Tibial artery (tissue), 4 donors: ENCODE data around the gene ADAM10.
A peak's percentile ranks its signal among the peaks of the same experiment; 100 is the strongest.

Source experiments
- DNase-seq, 2 donors: peaks; one replicate each; pipeline ENCODE4 v3.0.0-alpha.2; 2019
- H3K27ac ChIP-seq, 2 donors: fragments of 200-600 bp; sonication (generic) in 1 of 2; 1 replicate in 1 of 2; 2 replicates in 1 of 2; pipeline ENCODE4 v1.5.1; 2018 to 2019; ENCODE audit warnings: mild to moderate bottlenecking in 1 of 2
- H3K27me3 ChIP-seq, 2 donors: fragments of 200-600 bp; sonication (generic) in 1 of 2; one replicate each; pipeline versions ENCODE4 v1.5.1 to v1.6.0; 2016 to 2019
- H3K36me3 ChIP-seq, 3 donors: fragments of 200-600 bp; sonication (generic) in 2 of 3; one replicate each; pipeline ENCODE4 v1.5.1; 2016 to 2019; ENCODE audit warnings: mild to moderate bottlenecking in 2 of 3
- H3K4me1 ChIP-seq, 4 donors: fragments of 200-600 bp; sonication (generic) in 2 of 4; 1 replicate in 3 of 4; 2 replicates in 1 of 4; pipeline ENCODE4 v1.5.1; 2016 to 2019
- H3K4me3 ChIP-seq, 2 donors: fragments of 200-600 bp; sonication (generic) in 1 of 2; 1 replicate in 1 of 2; 2 replicates in 1 of 2; pipeline ENCODE4 v1.5.1; 2018 to 2019; ENCODE audit warnings: mild to moderate bottlenecking in 2 of 2
- H3K9me3 ChIP-seq, 3 donors: fragments of 200-600 bp; sonication (generic) in 1 of 3; one replicate each; pipeline ENCODE4 v1.5.1; 2016 to 2019
- intact Hi-C: fragments of 100-400 bp; cut with DNase I; formaldehyde crosslinking; loops from one replicate; pipeline ENCODE4 v1.15.0; 2023; ENCODE audit warnings: low total_unique reads
- TF ChIP-seq, protein P1 (sequence below), 2 experiments: fragments of 200-600 bp in 1 of 2; fragments of 450-650 bp in 1 of 2; IDR thresholded peaks; one replicate each; pipeline ENCODE4 v1.5.1; 2017 to 2019; ENCODE audit warnings: antibody characterized with exemption in 2 of 2, mild to moderate bottlenecking in 1 of 2, moderate library complexity in 1 of 2

The ADAM10 gene

DNA sequence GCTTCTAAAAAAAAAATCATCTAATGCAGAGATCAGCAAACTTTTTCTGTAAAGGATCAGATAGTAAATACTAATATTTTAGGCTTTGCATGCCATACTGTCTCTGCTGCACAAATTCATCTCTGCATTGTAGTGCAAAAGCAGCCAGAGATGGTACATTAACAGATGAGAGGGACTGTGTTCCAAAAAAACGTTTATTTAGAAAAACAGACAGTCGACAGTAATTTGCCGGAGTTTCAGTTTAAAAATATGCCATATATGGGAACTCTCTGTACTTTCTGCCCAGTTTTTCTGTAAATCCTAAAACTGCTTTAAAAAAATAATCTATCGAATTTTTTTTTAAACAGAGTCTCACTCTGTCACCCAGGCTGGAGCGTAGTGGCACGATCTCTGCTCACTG lies 35.8 kb upstream of the ADAM10 start:
- Histone ChIP-seq H3K27ac (no peak overlapping the region), H3K4me1 (peaks cover 0 to 19% (median 0%) of the 10 kb centered on the region in 4 donors), H3K36me3 (peaks cover 0 to 6% (median 4%) of the 10 kb centered on the region in 3 donors), H3K4me3 (no peak overlapping the region), H3K9me3 (no peaks in the 10 kb centered on the region), H3K27me3 (no peaks in the 10 kb centered on the region)
- TF ChIP-seq, protein P1, sequence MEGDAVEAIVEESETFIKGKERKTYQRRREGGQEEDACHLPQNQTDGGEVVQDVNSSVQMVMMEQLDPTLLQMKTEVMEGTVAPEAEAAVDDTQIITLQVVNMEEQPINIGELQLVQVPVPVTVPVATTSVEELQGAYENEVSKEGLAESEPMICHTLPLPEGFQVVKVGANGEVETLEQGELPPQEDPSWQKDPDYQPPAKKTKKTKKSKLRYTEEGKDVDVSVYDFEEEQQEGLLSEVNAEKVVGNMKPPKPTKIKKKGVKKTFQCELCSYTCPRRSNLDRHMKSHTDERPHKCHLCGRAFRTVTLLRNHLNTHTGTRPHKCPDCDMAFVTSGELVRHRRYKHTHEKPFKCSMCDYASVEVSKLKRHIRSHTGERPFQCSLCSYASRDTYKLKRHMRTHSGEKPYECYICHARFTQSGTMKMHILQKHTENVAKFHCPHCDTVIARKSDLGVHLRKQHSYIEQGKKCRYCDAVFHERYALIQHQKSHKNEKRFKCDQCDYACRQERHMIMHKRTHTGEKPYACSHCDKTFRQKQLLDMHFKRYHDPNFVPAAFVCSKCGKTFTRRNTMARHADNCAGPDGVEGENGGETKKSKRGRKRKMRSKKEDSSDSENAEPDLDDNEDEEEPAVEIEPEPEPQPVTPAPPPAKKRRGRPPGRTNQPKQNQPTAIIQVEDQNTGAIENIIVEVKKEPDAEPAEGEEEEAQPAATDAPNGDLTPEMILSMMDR (IDR thresholded peaks at IDR 0.05), result no peak
- intact Hi-C loops, result no loop called here
- DNase-seq, result no peak

DNA sequence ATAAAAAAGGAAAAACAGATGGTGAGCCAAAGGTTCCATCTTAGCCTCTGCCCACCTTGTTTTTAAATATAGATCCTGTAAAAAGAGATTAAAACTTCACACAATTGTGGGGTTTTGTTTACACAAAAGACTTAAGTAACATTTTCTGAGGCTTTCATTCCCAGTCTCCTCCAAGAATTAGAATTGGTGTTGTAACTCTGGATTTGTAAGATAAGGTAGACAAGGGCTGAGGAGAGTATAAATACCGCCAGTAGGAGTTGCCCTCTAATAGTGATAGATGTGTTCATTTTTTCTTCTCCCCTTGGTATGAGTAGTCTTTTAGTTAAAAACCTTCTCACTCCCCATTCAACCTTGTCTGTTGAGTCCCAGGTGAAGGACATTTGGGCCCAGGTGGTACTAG lies 30.0 kb upstream of the ADAM10 start:
- intact Hi-C loops, result no loop called here
- no peak overlapping the region for H3K4me3 ChIP-seq
- no peaks in the 10 kb centered on the region for H3K9me3 ChIP-seq
- TF ChIP-seq, protein P1 (IDR thresholded peaks at IDR 0.05), result no peak
- no peaks in the 10 kb centered on the region for H3K27me3 ChIP-seq
- H3K27ac ChIP-seq, result no peak overlapping the region
- DNase-seq, result no peak
- peaks cover 0 to 43% (median under 1%) of the 10 kb centered on the region in 4 donors for H3K4me1 ChIP-seq
- H3K36me3 ChIP-seq, result no peaks in the 10 kb centered on the region

DNA sequence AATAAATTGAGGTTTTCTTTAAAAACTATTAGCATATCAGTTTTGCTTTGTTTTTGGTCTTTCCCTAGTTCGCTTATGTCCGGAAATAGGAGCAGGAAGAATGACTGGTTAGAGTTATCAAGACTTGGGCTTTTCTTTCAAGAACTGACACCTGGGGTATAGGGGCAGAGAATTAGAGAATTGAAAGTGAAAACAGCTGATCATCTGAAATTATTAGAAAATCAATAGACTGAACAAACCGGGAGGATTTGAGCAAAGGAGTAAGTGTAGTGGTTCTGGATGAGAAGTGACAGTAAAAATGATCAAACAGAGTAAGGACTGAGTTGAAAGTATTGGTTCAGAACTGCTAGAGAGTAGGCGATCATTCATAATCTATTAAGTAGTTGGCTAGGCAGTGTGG lies 27.6 kb upstream of the ADAM10 start:
- Histone ChIP-seq H3K9me3 (no peaks in the 10 kb centered on the region), H3K4me1 (peaks cover 0 to 55% (median 10%) of the 10 kb centered on the region in 4 donors), H3K27ac (no peak overlapping the region), H3K27me3 (no peaks in the 10 kb centered on the region), H3K36me3 (no peaks in the 10 kb centered on the region), H3K4me3 (no peak overlapping the region)
- DNase-seq, result no peak
- TF ChIP-seq, protein P1 (IDR thresholded peaks at IDR 0.05), result no peak
- intact Hi-C loops, result no loop called here

DNA sequence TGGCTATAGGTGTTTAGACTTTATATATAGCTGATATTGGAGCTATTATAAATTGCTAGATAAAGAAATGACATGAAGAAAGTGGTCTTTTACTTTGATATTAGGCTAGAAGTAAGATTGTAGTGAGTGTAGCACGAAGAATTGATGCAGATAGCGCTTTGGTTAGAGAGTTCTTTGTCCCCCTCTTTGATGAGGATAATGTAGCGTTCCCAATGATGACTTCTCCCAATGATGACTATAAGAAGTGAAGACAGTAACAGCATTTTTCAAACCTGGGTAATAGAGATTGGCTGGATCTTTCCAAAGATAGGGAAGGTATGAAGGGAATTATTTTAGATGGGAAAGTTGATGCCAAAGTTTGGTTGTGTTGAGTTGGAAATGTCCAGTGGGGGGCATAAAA lies 25.9 kb upstream of the ADAM10 start:
- intact Hi-C loops, result no loop called here

DNA sequence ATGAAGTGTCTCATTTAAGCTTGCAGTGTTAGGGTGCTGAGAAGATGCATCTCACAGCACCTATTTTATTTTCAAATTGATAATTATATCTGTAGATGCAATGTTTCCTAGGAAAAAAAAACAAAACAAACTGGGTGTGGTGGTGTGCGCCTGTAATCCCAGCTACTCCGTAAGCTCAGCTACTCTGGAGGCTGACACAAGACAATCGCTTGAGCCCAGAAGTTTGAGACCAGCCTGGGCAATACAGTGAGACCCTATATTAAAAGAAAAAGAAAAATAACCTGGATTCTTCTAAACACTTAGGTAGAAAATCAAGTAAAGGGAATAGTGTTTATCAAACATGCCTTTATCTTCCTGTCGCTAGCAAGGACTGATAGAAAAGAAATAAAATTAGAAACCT lies 23.5 kb upstream of the ADAM10 start:
- Histone ChIP-seq H3K36me3 (no peaks in the 10 kb centered on the region), H3K9me3 (no peaks in the 10 kb centered on the region), H3K27me3 (no peaks in the 10 kb centered on the region), H3K4me1 (peaks cover 0 to 60% (median 13%) of the 10 kb centered on the region in 4 donors), H3K27ac (peak overlapping the region; percentile 89 to 96), H3K4me3 (peak overlapping the region; percentile 69 to 81)
- TF ChIP-seq, protein P1 (IDR thresholded peaks at IDR 0.05), result no peak
- intact Hi-C loops, result no loop called here
- no peak for DNase-seq

More for the DNA sequence above, 25.9 kb upstream of the ADAM10 start:
- H3K27me3 ChIP-seq, result no peaks in the 10 kb centered on the region
- DNase-seq, result no peak
- peaks cover 0 to 53% (median 10%) of the 10 kb centered on the region in 4 donors for H3K4me1 ChIP-seq
- no peak overlapping the region for H3K27ac ChIP-seq
- TF ChIP-seq, protein P1 (IDR thresholded peaks at IDR 0.05), result no peak
- no peaks in the 10 kb centered on the region for H3K36me3 ChIP-seq
- H3K9me3 ChIP-seq, result no peaks in the 10 kb centered on the region
- H3K4me3 ChIP-seq, result no peak overlapping the region
